HFFc6 (cell line): ENCODE results near the gene RFC2. TPM values are rescaled to one million over a fixed set of nuclear protein-coding genes. Genes with fewer than 3 reads are reported as not detected.

ENCODE experiments used
- DNase-seq: peaks from one replicate; pipeline ENCODE4 v3.0.0-alpha.2; 2018
- H3K27ac Mint-ChIP-seq: 2 replicates; pipeline ENCODE4 v1.8.0; 2020; ENCODE audit warnings: mild to moderate bottlenecking, mixed read lengths
- H3K27me3 Mint-ChIP-seq: 2 replicates; pipeline ENCODE4 v1.8.0; 2021; ENCODE audit warnings: mild to moderate bottlenecking, moderate library complexity, mixed read lengths; ENCODE audit not compliant: insufficient read depth
- H3K36me3 Mint-ChIP-seq: 2 replicates; pipeline ENCODE4 v1.8.0; 2021; ENCODE audit warnings: low read depth, mixed read lengths
- H3K4me1 Mint-ChIP-seq: 2 replicates; pipeline ENCODE4 v1.8.0; 2020; ENCODE audit warnings: low read depth, mixed read lengths
- H3K4me3 Mint-ChIP-seq: 2 replicates; pipeline ENCODE4 v1.8.0; 2020; ENCODE audit warnings: mild to moderate bottlenecking, moderate library complexity, mixed read lengths
- H3K9me3 Mint-ChIP-seq: 2 replicates; pipeline ENCODE4 v1.8.0; 2020; ENCODE audit warnings: mild to moderate bottlenecking, mixed read lengths
- total RNA-seq, 6 experiments: library from RNA; stranded (reverse); fragmentation: NEBNext Ultra II Directional; extraction: Animal tissue kit (Norgen Biotek cat#: 25700); gene quantifications; 2 replicates in 1 of 6; 3 replicates in 5 of 6; pipeline ENCODE4 v1.2.3, GENCODE V29; 2021
- TF ChIP-seq, protein P1 (sequence below): fragments of 200-600 bp; sonication (generic); IDR thresholded peaks from 2 replicates; pipeline ENCODE4 v1.5.0; 2021; ENCODE audit warnings: antibody characterized with exemption, mild to moderate bottlenecking

Gene RFC2
- total RNA-seq, 6 experiments from 2014 or later = 16.8 to 37.7 (median 34.0) TPM

DNA sequence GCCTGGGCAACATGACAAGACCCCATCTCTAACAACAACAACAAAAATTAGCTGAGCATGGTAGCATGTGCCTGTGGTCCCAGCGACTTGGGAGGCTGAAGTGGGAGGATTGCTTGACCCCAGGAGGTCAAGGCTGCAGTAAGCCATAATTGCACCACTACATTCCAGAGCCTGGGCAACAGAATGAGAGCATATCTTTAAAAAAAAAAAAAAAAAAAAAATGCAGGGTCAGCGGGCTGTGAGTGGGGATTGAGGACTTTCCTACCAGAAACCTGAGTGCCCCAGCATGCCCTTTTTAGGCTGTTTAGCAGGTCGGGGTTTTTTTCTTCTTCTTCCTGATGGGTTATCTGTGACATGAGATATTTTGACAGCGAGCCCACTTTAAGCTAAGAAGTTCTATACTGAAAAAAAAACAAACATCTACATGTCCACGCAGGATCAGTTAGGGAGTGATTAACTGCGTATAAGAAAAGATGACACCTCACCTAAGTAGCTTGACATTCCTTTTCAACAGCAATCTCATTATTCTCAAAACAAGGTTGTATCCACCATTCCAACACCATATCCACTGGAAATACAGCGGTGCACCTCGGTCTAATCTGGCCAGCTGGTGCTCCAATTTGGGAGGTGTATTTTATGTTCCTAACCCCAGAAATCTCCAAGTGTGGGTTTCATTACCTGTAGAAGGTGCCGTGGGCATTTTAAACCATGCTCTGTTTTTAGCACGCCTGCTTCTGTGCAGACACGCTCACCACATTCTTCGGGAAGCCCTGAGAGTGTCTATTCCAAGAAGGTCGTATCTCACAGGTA lies 13.8 kb upstream of the RFC2 start:
- no peak overlapping the region for H3K4me3 Mint-ChIP-seq
- no peaks in the 10 kb centered on the region for H3K36me3 Mint-ChIP-seq
- H3K9me3 Mint-ChIP-seq = no peaks in the 10 kb centered on the region
- TF ChIP-seq, protein P1, sequence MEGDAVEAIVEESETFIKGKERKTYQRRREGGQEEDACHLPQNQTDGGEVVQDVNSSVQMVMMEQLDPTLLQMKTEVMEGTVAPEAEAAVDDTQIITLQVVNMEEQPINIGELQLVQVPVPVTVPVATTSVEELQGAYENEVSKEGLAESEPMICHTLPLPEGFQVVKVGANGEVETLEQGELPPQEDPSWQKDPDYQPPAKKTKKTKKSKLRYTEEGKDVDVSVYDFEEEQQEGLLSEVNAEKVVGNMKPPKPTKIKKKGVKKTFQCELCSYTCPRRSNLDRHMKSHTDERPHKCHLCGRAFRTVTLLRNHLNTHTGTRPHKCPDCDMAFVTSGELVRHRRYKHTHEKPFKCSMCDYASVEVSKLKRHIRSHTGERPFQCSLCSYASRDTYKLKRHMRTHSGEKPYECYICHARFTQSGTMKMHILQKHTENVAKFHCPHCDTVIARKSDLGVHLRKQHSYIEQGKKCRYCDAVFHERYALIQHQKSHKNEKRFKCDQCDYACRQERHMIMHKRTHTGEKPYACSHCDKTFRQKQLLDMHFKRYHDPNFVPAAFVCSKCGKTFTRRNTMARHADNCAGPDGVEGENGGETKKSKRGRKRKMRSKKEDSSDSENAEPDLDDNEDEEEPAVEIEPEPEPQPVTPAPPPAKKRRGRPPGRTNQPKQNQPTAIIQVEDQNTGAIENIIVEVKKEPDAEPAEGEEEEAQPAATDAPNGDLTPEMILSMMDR = no peak
- H3K27me3 Mint-ChIP-seq = peaks cover 6% of the 10 kb centered on the region
- DNase-seq = no peak
- no peak overlapping the region for H3K27ac Mint-ChIP-seq
- H3K4me1 Mint-ChIP-seq = peaks cover 27% of the 10 kb centered on the region

DNA sequence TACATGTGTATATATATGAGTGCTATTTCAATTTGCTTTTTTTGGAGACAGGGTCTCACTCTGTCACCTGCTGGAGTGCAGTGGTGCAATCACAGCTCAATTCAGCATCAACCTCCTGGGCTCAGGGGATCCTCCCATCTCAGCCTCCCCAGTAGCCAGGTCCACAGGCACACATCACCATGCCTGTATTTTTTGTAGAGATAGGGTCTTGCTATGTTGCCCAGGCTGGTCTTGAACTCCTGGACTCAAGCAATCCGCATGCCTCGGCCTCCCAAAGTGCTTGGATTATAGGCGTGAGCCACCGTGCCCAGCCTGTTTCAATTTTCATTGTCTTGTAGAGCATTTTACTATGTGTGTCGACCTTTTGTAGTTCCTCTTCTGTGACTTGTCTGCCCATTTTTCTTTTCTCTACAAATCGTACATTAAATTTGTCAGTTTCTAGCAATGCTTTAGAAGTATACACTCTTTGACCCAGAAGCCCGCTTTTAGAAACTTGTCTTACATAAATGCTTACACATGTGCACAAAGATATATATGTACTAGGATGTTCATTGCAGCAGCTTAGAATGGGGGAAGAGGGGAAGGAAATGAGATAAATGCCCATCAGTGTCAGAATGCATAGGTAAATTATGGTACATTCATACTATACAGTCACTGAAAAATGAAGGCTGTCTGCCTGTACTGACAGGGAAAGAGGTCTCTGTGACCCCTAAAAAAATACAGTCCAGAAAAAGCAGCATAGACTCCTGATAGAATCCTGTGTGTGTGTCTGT lies 12.2 kb upstream of the RFC2 start:
- H3K27ac Mint-ChIP-seq = no peak overlapping the region; the same call in 1 of the 2 replicates
- H3K4me1 Mint-ChIP-seq = peaks cover 12% of the 10 kb centered on the region; the same call in 1 of the 2 replicates
- H3K9me3 Mint-ChIP-seq = no peaks in the 10 kb centered on the region

DNA sequence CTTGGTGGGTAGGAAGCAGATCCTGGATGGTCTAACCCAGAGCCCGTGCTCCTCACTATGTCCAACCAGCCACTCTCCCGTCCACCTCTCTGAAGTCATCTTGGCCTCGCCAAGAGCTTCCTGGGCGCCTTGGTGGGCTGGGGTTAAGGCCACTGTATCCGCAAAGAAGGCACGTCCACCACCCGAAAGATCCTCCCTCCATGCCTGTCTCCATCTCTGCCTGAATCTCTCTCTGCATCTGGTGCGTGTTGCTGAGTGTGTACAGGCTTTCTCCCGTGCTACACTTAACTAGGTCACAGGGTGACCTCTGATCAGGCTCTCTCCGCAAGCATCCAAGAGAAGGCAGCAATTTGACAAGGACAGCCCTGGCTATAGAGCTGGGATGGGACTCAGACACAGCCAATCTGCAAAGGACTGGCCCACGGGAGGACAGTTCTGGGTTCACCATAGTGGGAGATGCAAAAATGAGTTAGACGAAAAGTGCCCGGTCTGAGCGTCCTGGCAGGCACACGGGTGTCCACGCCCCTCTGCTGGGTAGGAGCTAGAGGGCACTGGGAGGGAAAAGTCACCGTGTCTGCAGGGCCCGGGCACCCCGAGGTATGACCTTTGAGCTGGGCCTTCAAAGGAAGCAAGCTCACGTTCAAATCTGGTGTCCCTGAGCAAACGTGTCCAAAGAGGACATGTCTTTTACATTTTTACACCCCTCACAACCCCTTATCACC lies 9.4 kb upstream of the RFC2 start:
- no peak overlapping the region for H3K27ac Mint-ChIP-seq
- TF ChIP-seq, protein P1 = no peak
- peaks cover 7% of the 10 kb centered on the region; the same call in 1 of the 2 replicates for H3K4me1 Mint-ChIP-seq
- H3K27me3 Mint-ChIP-seq = peaks cover 3% of the 10 kb centered on the region
- H3K4me3 Mint-ChIP-seq = no peak overlapping the region
- DNase-seq = no peak
- H3K9me3 Mint-ChIP-seq = no peaks in the 10 kb centered on the region
- H3K36me3 Mint-ChIP-seq = no peaks in the 10 kb centered on the region

More for the DNA sequence above, 12.2 kb upstream of the RFC2 start:
- no peaks in the 10 kb centered on the region for H3K36me3 Mint-ChIP-seq
- H3K4me3 Mint-ChIP-seq = no peak overlapping the region
- TF ChIP-seq, protein P1 = no peak
- DNase-seq = no peak
- peaks cover 3% of the 10 kb centered on the region for H3K27me3 Mint-ChIP-seq

DNA sequence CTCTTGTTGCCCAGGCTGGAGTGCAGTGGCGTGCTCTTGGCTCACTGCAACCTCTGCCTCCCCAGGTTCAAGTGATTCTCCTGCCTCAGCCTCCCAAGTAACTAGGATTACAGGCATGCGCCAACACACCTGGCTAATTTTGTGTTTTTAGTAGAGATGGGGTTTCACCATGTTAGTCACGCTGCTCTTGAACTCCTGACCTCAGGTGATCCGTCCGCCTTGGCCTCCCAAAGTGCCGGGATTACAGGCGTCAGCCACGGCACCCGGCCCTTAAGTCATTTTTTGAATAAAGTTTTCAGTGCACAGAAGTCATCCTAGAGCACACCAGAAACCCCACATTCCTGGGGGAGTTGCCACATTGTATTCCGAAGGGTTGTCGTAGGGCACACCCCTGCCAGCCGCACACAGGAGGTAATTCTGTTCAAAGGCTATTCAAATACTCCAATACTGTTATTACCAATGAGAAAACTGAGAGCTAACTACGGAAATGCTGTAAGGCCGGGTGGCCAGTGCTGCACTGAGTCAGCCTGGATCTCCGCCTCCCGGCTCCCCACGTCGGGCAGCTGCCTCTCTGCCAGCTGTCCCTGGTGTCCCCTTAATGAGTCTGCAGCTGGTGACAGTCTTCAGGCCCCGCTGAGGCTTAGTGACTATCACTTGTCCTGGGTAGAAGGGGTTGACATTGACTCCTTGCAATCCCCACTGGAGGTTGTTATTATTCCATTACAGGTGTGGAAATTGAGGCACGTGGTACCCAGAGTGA lies 8.6 kb upstream of the RFC2 start:
- Mint-ChIP-seq H3K36me3 (no peaks in the 10 kb centered on the region), H3K4me3 (no peak overlapping the region), H3K27me3 (peaks cover 3% of the 10 kb centered on the region), H3K27ac (no peak overlapping the region), H3K9me3 (no peaks in the 10 kb centered on the region), H3K4me1 (peaks cover 7% of the 10 kb centered on the region; the same call in 1 of the 2 replicates)
- no peak for DNase-seq
- TF ChIP-seq, protein P1 = no peak

DNA sequence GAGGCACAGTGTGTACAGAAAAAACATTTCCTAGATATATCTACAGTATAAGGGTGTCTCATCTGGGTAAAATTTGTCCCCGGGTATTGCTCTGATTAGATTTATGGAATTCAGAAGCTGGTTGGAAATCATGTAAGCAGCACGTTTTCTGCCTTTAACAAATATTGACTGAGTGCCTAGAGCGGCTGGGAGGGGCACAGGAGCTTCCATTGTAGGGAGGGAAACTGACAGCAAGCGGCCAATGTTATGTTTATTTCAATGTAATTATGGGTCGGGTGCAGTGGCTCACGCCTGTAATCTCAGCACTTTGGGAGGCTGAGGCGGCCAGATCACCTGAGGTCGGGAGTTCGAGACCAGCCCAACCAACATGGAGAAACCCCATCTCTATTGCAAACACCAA lies 4.4 kb upstream of the RFC2 start:
- no peaks in the 10 kb centered on the region for H3K27me3 Mint-ChIP-seq
- H3K36me3 Mint-ChIP-seq = 0 out of 2 replicates have a peak, but pooled peaks cover 4% of the 10 kb centered on the region
- no peak for DNase-seq
- peaks cover 18% of the 10 kb centered on the region for H3K4me1 Mint-ChIP-seq
- no peak overlapping the region for H3K4me3 Mint-ChIP-seq
- no peak overlapping the region for H3K27ac Mint-ChIP-seq
- TF ChIP-seq, protein P1 = no peak
- H3K9me3 Mint-ChIP-seq = no peaks in the 10 kb centered on the region
